Brain microvascular endothelial cell (primary cell): ENCODE data around the gene AEBP1.

Experiments used
- DNase-seq: peaks from one replicate; pipeline ENCODE4 v3.0.0-alpha.2; 2020
- H3K27ac ChIP-seq: fragments of 250-450 bp; sonication (Bioruptor Pico); 2 replicates; pipeline ENCODE4 v1.5.1; 2020; ENCODE audit warnings: mild to moderate bottlenecking, moderate library complexity
- H3K27me3 ChIP-seq: fragments of 250-450 bp; sonication (Bioruptor Pico); replicated peaks from 2 replicates; pipeline ENCODE4 v1.5.1; 2020; ENCODE audit warnings: mild to moderate bottlenecking
- H3K36me3 ChIP-seq: fragments of 250-450 bp; sonication (Bioruptor Pico); replicated peaks from 2 replicates; pipeline ENCODE4 v1.5.1; 2020; ENCODE audit warnings: mild to moderate bottlenecking
- H3K4me3 ChIP-seq: 2 replicates; pipeline ENCODE4 v1.5.1; 2011; ENCODE audit warnings: low read depth, mild to moderate bottlenecking, control low read depth, low read length, moderate library complexity
- in situ Hi-C: cut with HindIII; loops from 2 replicates; pipeline ENCODE4 v1.10.0; 2017; ENCODE audit warnings: low sequenced_read_pairs, low pct_ligation_motif_present
- TF ChIP-seq, protein P1 (sequence below): IDR thresholded peaks from 2 replicates; pipeline ENCODE4 v1.5.1; 2011; ENCODE audit warnings: low read depth, mild to moderate bottlenecking, moderate library complexity, low read length, control low read depth, inconsistent platforms; ENCODE audit errors: missing control alignments

AEBP1 gene

DNA sequence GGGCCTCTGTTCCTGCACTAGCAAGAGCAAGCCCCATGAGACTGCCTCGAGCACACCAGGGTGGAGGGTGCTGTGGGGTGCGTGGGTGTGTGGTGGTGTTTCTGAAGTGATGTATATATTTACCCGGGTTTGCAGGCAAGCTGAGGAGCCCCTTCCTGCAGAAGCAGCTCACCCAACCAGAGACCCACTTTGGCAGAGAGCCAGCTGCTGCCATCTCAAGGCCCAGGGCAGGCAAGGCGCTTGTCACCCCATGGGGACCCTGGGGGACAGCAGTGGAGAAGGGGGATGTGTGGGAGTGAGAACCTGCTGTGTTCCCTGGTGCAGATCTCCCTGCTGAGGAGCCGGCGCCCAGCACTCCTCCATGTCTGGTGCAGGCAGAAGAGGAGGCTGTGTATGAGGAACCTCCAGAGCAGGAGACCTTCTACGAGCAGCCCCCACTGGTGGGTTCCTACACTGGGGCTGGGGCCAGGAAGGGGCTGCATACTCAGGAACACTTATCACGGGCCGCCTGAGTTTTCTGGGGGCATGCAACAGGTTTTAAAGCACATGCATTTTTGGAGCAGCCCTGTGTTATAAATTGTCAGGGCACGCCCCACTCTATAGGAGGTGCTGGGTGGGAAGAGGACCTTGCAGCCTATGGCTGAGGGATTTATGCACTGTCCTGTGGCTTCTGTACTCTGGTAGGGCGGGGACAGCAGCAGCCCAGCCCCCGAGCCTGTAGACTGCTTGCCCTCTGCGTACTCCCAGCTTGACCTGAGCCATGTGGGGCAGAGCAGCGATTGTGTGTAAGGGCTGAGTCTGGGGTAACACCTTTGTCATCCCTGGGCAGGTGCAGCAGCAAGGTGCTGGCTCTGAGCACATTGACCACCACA, 44.7 kb upstream of the AEBP1 start:
- Histone ChIP-seq H3K27me3 (no peaks in the 10 kb centered on the region), H3K27ac (no peak overlapping the region), H3K4me3 (no peak overlapping the region), H3K36me3 (peaks cover 77% of the 10 kb centered on the region)
- TF ChIP-seq, protein P1, sequence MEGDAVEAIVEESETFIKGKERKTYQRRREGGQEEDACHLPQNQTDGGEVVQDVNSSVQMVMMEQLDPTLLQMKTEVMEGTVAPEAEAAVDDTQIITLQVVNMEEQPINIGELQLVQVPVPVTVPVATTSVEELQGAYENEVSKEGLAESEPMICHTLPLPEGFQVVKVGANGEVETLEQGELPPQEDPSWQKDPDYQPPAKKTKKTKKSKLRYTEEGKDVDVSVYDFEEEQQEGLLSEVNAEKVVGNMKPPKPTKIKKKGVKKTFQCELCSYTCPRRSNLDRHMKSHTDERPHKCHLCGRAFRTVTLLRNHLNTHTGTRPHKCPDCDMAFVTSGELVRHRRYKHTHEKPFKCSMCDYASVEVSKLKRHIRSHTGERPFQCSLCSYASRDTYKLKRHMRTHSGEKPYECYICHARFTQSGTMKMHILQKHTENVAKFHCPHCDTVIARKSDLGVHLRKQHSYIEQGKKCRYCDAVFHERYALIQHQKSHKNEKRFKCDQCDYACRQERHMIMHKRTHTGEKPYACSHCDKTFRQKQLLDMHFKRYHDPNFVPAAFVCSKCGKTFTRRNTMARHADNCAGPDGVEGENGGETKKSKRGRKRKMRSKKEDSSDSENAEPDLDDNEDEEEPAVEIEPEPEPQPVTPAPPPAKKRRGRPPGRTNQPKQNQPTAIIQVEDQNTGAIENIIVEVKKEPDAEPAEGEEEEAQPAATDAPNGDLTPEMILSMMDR = no peak
- in situ Hi-C loops = no loop called here
- no peak for DNase-seq

DNA sequence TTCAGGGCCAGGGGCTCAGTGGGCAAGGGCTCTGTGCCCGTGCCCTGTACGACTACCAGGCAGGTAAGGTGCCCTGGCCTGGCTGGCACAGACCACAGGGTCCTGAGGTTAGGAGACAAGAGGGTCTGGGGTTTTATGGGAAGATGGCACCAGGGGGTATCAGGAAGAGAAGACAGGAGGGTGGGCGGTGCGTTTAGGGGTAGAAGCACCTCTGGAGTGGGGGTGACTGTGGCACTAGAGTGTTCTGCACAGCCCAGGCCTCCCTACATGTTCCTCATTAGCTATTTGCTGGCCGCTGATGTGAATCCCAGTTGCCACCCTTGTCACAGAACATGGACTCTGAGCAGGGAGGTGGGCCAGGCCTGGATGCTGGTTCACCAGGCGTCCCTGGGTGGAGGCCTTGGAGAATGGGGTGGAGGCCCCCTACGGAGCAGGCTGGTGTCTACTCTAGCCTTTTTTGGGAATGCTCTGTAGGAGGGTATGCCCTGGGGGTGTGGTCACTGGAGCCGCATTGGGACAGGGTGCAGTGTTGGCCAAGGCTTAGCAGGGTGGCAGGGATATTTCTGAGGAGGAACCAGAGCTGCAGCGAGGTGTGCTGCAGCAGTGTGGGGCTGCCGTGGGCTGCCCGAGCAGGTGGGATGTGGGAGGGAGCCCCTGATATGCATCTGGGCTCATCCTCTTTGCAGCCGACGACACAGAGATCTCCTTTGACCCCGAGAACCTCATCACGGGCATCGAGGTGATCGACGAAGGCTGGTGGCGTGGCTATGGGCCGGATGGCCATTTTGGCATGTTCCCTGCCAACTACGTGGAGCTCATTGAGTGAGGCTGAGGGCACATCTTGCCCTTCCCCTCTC, 43.8 kb upstream of the AEBP1 start:
- no peak for DNase-seq
- Histone ChIP-seq H3K27me3 (no peaks in the 10 kb centered on the region), H3K27ac (no peak overlapping the region), H3K4me3 (no peak overlapping the region), H3K36me3 (peaks cover 69% of the 10 kb centered on the region)
- TF ChIP-seq, protein P1 = no peak
- in situ Hi-C loops = no loop called here

DNA sequence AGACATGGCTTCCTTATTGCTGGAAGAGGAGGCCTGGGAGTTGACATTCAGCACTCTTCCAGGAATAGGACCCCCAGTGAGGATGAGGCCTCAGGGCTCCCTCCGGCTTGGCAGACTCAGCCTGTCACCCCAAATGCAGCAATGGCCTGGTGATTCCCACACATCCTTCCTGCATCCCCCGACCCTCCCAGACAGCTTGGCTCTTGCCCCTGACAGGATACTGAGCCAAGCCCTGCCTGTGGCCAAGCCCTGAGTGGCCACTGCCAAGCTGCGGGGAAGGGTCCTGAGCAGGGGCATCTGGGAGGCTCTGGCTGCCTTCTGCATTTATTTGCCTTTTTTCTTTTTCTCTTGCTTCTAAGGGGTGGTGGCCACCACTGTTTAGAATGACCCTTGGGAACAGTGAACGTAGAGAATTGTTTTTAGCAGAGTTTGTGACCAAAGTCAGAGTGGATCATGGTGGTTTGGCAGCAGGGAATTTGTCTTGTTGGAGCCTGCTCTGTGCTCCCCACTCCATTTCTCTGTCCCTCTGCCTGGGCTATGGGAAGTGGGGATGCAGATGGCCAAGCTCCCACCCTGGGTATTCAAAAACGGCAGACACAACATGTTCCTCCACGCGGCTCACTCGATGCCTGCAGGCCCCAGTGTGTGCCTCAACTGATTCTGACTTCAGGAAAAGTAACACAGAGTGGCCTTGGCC, 43.0 kb upstream of the AEBP1 start:
- in situ Hi-C loops = no loop called here
- Histone ChIP-seq H3K4me3 (no peak overlapping the region), H3K36me3 (peaks cover 62% of the 10 kb centered on the region), H3K27me3 (no peaks in the 10 kb centered on the region), H3K27ac (no peak overlapping the region)
- TF ChIP-seq, protein P1 = no peak
- DNase-seq = no peak

DNA sequence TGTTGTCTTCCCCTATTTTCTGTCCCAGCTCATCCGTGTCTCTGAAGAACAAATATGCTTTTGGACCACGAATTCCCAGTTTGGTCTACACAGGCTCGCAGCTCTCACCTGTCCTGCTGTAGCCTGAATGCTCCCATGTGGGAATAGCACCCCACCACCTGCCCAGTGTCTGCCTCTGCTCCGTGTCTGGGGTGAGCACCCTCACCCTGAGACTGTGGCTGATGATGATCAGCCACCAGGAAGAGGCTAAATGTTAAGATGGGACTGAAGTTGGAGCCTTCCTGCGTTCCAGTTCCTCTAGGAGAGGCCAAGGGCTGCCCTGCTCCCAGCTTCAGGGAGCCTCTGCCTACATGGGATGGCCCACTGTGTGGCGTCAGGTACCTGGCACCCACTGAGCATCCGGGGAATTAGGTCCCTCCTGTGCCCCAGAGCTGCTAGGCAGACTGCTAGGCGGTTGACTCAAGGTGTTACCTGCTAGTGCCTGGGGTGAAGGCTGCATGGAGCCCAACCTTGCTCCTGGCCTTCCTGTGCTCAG, 42.4 kb upstream of the AEBP1 start:
- Histone ChIP-seq H3K27me3 (no peaks in the 10 kb centered on the region), H3K36me3 (peaks cover 55% of the 10 kb centered on the region), H3K27ac (no peak overlapping the region), H3K4me3 (no peak overlapping the region)
- TF ChIP-seq, protein P1 = no peak
- in situ Hi-C loops = no loop called here
- no peak for DNase-seq

DNA sequence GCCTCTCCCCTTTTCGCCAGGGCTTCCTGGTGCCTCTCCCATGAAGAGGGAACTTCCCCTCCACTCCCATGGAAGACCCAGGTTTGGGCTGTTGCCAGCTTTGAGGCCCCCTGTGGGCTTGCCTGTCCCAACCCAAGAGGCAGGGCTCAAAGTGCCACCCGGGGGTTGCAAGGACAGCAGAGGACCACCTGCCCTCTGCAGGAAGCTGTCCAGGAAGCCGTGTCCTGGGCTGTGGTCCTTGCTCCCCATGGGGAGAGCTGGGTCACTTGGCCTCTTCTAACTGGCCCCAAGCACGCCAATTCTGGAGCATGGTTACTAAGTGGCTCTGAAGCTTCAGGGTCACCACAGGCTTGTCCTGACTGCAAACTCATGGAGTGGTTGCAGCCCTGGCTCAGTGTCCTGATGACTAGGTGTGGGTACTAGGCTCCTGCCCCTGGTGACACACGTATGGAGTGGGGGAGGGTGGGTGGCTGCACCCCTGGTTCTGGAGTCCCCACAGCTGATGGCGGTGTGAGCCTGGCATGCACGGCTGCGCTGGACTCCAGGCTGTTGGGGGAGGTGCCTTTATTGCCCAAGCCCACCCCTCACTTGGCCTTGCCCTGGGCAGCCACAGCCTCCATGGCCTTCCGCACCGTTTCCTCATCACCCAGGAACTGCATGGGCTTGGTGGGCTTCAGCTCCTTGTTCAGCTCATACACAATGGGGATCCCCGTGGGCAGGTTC, 41.8 kb upstream of the AEBP1 start:
- Histone ChIP-seq H3K27ac (no peak overlapping the region), H3K4me3 (no peak overlapping the region), H3K36me3 (peaks cover 49% of the 10 kb centered on the region), H3K27me3 (no peaks in the 10 kb centered on the region)
- TF ChIP-seq, protein P1 = no peak
- in situ Hi-C loops = no loop called here
- DNase-seq = no peak
